ENCODE data around the gene SPRR2G.

- no peak for TF ChIP-seq EZH2 (IDR thresholded peaks at IDR 0.05; ENCODE audit: borderline replicate concordance, low read length)
- no peak for TF ChIP-seq CTCF (IDR thresholded peaks at IDR 0.05; ENCODE audit: low read length)
Observed at GRCh38 chr1:153194331-153195050, 43.8 kb upstream of the SPRR2G start.

Measured in OCI-LY1 (cell line).